Fibroblast of the conjunctiva (primary cell): ENCODE measurements around the gene CASP12.

ENCODE experiments used
- DNase-seq: peaks from one replicate; pipeline ENCODE4 v3.0.0-alpha.2; 2010; ENCODE audit warnings: low read depth

CASP12 gene

DNA sequence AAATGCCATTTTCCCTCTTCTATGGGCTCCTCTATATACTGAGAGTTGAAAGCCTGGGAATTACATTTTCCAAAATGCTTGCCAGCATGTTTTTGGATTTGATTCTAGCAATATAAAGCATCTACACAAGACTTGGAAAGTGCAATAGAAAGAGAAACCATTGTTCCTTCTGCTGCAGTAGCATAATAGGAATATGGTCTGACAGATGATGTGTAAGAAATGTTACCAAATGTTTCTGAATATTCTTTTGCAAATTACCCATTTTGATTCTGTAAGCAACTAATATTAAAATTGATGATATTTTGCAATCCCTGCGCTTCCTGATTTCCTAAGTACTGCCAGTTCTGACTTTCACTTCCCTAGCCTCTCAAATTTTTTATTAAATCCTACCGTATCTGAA lies 61.6 kb downstream of the CASP12 start:
- no peak for DNase-seq
